Activated CD4-positive, alpha-beta T cell treated with anti-CD3 and anti-CD28 coated beads for 1 hour (primary cell): Measurements from ENCODE around the gene CCDC201.
"Not testable (repeated sequence)": the region's sequence is repeated elsewhere in the genome, so short reads cannot be mapped to it uniquely, and the experiment has no call there.

ENCODE experiments used
- DNase-seq: peaks from one replicate; pipeline ENCODE4 v3.0.0-alpha.2; 2020

CCDC201 gene

GRCh38 chr7:45813771-45814170, 59.1 kb downstream of the CCDC201 start:
- not testable (repeated sequence) for DNase-seq

- DNase-seq = no peak
Measured at GRCh38 chr7:45812946-45813345, 59.9 kb downstream of the CCDC201 start.

- not testable (repeated sequence) for DNase-seq
Measured at GRCh38 chr7:45811652-45812234, 61.1 kb downstream of the CCDC201 start.

GRCh38 chr7:45810451-45811005, 62.4 kb downstream of the CCDC201 start:
- not testable (repeated sequence) for DNase-seq
